ENCODE results near the gene SLC34A1.

SLC34A1 gene

GRCh38 chr5:177369645-177370440 is 14.4 kb upstream of the SLC34A1 start:
- Histone ChIP-seq H3K36me3 (no peaks in the 10 kb centered on the region), H3K27me3 (no peaks in the 10 kb centered on the region)

GRCh38 chr5:177370488-177371119 is 13.6 kb upstream of the SLC34A1 start:
- DNase-seq, result peak; percentile 97

More at GRCh38 chr5:177369645-177370440, 14.4 kb upstream of the SLC34A1 start:
- DNase-seq, result no peak
- TF ChIP-seq, protein P1, sequence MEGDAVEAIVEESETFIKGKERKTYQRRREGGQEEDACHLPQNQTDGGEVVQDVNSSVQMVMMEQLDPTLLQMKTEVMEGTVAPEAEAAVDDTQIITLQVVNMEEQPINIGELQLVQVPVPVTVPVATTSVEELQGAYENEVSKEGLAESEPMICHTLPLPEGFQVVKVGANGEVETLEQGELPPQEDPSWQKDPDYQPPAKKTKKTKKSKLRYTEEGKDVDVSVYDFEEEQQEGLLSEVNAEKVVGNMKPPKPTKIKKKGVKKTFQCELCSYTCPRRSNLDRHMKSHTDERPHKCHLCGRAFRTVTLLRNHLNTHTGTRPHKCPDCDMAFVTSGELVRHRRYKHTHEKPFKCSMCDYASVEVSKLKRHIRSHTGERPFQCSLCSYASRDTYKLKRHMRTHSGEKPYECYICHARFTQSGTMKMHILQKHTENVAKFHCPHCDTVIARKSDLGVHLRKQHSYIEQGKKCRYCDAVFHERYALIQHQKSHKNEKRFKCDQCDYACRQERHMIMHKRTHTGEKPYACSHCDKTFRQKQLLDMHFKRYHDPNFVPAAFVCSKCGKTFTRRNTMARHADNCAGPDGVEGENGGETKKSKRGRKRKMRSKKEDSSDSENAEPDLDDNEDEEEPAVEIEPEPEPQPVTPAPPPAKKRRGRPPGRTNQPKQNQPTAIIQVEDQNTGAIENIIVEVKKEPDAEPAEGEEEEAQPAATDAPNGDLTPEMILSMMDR (IDR thresholded peaks at IDR 0.05; ENCODE audit: low read depth, low read length), result no peak
- Histone ChIP-seq H3K4me1 (peaks cover 7% of the 10 kb centered on the region), H3K4me3 (ENCODE audit: low read depth, low read length) (no peak overlapping the region), H3K9me3 (no peaks in the 10 kb centered on the region)

GRCh38 chr5:177371120-177372033 is 12.9 kb upstream of the SLC34A1 start:
- no peak for DNase-seq
- Histone ChIP-seq H3K9me3 (no peaks in the 10 kb centered on the region), H3K4me1 (peaks cover 2% of the 10 kb centered on the region), H3K4me3 (ENCODE audit: low read depth, low read length) (peak overlapping the region; percentile 52), H3K36me3 (no peaks in the 10 kb centered on the region), H3K27me3 (no peaks in the 10 kb centered on the region)
- TF ChIP-seq, protein P1 (IDR thresholded peaks at IDR 0.05; ENCODE audit: low read depth, low read length), result no peak

More at GRCh38 chr5:177370488-177371119, 13.6 kb upstream of the SLC34A1 start:
- Histone ChIP-seq H3K36me3 (no peaks in the 10 kb centered on the region), H3K27me3 (no peaks in the 10 kb centered on the region), H3K4me1 (peaks cover 7% of the 10 kb centered on the region), H3K4me3 (ENCODE audit: low read depth, low read length) (peak overlapping the region; percentile 52), H3K9me3 (no peaks in the 10 kb centered on the region)
- TF ChIP-seq, protein P1 (IDR thresholded peaks at IDR 0.05; ENCODE audit: low read depth, low read length), result peak; percentile 65

DNA sequence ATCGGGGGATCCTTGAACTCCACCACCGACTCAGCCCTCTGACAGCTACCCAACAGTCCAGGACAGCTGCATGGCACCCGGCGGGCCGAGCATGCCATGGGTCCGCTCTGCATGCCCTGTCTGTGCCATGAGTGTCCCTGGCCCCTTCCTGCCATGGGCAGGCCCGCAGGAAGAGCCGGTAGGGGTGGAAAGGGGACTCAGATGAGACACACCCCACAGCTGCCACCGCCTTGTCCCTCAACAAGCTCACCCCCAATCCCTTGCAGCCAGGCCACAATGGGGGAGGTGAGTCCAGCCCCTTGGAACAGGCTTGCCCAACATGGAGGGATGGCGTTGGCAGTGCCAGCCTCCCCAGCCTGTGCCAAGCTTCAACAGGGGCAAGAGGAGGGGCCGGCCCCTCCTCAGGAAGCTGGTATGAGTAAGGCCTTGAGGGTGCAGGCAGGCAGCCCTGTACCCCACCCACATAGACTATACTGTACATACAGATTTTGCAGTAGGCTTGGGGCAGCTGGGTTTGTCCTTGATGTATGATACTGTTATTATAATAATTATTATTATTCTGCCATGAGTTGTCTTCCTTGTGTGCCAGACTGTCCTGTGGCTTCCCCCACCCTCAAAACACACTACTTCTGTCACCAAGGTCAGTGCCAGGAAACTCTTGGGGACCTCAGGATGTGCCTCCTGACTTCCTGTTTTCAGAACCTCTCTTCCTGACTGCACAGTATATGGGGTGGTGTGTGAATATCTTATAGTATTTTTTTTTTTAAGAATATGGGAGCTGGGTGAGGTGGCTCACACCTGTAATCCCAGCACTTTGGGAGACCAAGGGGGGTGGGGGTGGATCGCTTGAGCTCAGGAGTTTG is 12.0 kb upstream of the SLC34A1 start:
- Histone ChIP-seq H3K9me3 (no peaks in the 10 kb centered on the region), H3K4me1 (no peaks in the 10 kb centered on the region), H3K36me3 (no peaks in the 10 kb centered on the region), H3K27me3 (no peaks in the 10 kb centered on the region), H3K4me3 (ENCODE audit: low read depth, low read length) (no peak overlapping the region)
- DNase-seq, result no peak
- TF ChIP-seq, protein P1 (IDR thresholded peaks at IDR 0.05; ENCODE audit: low read depth, low read length), result no peak

- Histone ChIP-seq H3K9me3 (no peaks in the 10 kb centered on the region), H3K27me3 (no peaks in the 10 kb centered on the region), H3K4me1 (no peaks in the 10 kb centered on the region), H3K36me3 (no peaks in the 10 kb centered on the region), H3K4me3 (ENCODE audit: low read depth, low read length) (no peak overlapping the region)
- TF ChIP-seq, protein P1 (IDR thresholded peaks at IDR 0.05; ENCODE audit: low read depth, low read length), result no peak
- no peak for DNase-seq
These were observed 11.3 kb upstream of the SLC34A1 start for GRCh38 chr5:177372910-177373309.
